Spleen (tissue), 7 donors: ENCODE data around the gene TMEM135.

Experiments
- CTCF ChIP-seq, 11 experiments: fragments of 200-600 bp in 7 of 11; fragments of 450-650 bp in 4 of 11; sonication (generic) in 4 of 11; IDR thresholded peaks in 8 of 11; conservative IDR thresholded peaks in 3 of 11; 1 replicate in 7 of 11; 2 replicates in 4 of 11; pipeline versions ENCODE4 v1.4.0 to v1.8.0; 2016 to 2021; ENCODE audit warnings: antibody characterized with exemption in 11 of 11, inconsistent platforms in 4 of 11, mild to moderate bottlenecking in 1 of 11
- POLR2A ChIP-seq, 3 donors: fragments of 450-650 bp; IDR thresholded peaks; one replicate each; pipeline ENCODE4 v1.5.1; 2017; ENCODE audit warnings: antibody characterized with exemption in 3 of 3, mild to moderate bottlenecking in 1 of 3
- donor health status: DM: no; HTN: no; CAD: no; lungs with moderate emphysema.
- donor health status: DM: no; HTN: no; CAD: no.
- donor health status: DM: no; HTN: no; CAD: no.

GRCh38 chr11:87263979-87264378 is 226.2 kb downstream of the TMEM135 start:
- TF ChIP-seq CTCF (IDR thresholded peaks at IDR 0.05 in 8 of 11, conservative IDR thresholded peaks at IDR 0.05 in 3 of 11) (no peak), POLR2A (IDR thresholded peaks at IDR 0.05) (no peak)
